HCT116 (cell line): Measurements from ENCODE around the gene WNT9B.

Experiments
- CTCF ChIP-seq, 3 experiments: fragments of 200-600 bp in 1 of 3; sonication (generic) in 1 of 3; IDR thresholded peaks in 2 of 3; conservative IDR thresholded peaks in 1 of 3; 2 replicates each; pipeline ENCODE4 v1.5.1; 2012 to 2017; ENCODE audit warnings: low read depth in 2 of 3, low read length in 2 of 3, antibody characterized with exemption in 1 of 3, borderline replicate concordance in 1 of 3, control low read depth in 1 of 3, mild to moderate bottlenecking in 1 of 3, mixed read lengths in 1 of 3, mixed run types in 1 of 3, moderate library complexity in 1 of 3; ENCODE audit not compliant: insufficient read depth in 1 of 3
- EZH2 ChIP-seq: fragments of 200-600 bp; sonication (generic); IDR thresholded peaks from 2 replicates; pipeline ENCODE4 v1.6.1; 2017; ENCODE audit warnings: antibody characterized with exemption, mixed run types
- EZH2phosphoT487 ChIP-seq: fragments of 200-600 bp; IDR thresholded peaks from 2 replicates; pipeline ENCODE4 v1.6.1; 2018; ENCODE audit warnings: antibody characterized with exemption, borderline replicate concordance
- JUND ChIP-seq: IDR thresholded peaks from 2 replicates; pipeline ENCODE4 v1.6.1; 2012
- POLR2A ChIP-seq: IDR thresholded peaks from 2 replicates; pipeline ENCODE4 v1.7.0; 2011; ENCODE audit warnings: borderline replicate concordance; ENCODE audit not compliant: insufficient read depth, insufficient read length; ENCODE audit errors: extremely low read depth
- POLR2AphosphoS5 ChIP-seq: IDR thresholded peaks from 2 replicates; pipeline ENCODE4 v1.6.1; 2011; ENCODE audit warnings: mild to moderate bottlenecking, low read depth, low read length, moderate library complexity
- SRF ChIP-seq: IDR thresholded peaks from 2 replicates; pipeline ENCODE4 v1.6.1; 2012; ENCODE audit warnings: low read depth
- YY1 ChIP-seq: IDR thresholded peaks from 2 replicates; pipeline ENCODE4 v1.6.1; 2011; ENCODE audit warnings: low read length, low read depth, moderate library complexity, mild to moderate bottlenecking; ENCODE audit not compliant: insufficient replicate concordance; ENCODE audit errors: extremely low read depth
- ZNF274 ChIP-seq: fragments of 200-500 bp; sonication (Bioruptor generic); IDR thresholded peaks from 2 replicates; pipeline ENCODE4 v1.6.1; 2014; ENCODE audit warnings: mild to moderate bottlenecking, low read depth, low read length, inconsistent platforms
- TF ChIP-seq, protein P1 (sequence below): IDR thresholded peaks from 2 replicates; pipeline ENCODE4 v1.6.1; 2012; ENCODE audit warnings: low read depth

DNA sequence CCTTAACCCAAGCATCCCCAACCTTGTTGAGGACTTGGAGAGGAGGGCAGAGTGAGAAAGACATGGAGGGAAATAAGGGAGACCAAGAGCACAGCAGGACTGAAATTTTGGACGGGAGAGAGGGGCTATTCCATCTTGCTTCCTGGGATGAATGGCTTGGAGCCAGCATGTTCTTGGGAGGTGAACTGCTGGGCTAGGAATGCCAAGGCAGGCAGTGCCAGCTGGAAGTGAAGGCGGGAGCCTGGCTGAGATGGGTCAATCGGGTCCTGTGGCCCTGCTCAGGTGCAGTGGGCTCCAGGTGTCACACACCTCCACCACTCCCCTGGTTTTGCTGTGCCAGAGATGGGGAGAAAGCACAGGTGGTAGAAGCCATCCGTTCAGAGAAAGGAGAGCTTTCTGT, 25.5 kb downstream of the WNT9B start:
- TF ChIP-seq ZNF274 (no peak), EZH2 (no peak), JUND (no peak), CTCF (IDR thresholded peaks at IDR 0.05 in 2 of 3, conservative IDR thresholded peaks at IDR 0.05 in 1 of 3; ENCODE audit: borderline replicate concordance in 1 of 3, insufficient read depth in 1 of 3, low read depth in 2 of 3, low read length in 2 of 3) (no peak), POLR2A (no peak), YY1 (no peak), SRF (no peak), POLR2AphosphoS5 (no peak), EZH2phosphoT487 (no peak)
- TF ChIP-seq, protein P1, sequence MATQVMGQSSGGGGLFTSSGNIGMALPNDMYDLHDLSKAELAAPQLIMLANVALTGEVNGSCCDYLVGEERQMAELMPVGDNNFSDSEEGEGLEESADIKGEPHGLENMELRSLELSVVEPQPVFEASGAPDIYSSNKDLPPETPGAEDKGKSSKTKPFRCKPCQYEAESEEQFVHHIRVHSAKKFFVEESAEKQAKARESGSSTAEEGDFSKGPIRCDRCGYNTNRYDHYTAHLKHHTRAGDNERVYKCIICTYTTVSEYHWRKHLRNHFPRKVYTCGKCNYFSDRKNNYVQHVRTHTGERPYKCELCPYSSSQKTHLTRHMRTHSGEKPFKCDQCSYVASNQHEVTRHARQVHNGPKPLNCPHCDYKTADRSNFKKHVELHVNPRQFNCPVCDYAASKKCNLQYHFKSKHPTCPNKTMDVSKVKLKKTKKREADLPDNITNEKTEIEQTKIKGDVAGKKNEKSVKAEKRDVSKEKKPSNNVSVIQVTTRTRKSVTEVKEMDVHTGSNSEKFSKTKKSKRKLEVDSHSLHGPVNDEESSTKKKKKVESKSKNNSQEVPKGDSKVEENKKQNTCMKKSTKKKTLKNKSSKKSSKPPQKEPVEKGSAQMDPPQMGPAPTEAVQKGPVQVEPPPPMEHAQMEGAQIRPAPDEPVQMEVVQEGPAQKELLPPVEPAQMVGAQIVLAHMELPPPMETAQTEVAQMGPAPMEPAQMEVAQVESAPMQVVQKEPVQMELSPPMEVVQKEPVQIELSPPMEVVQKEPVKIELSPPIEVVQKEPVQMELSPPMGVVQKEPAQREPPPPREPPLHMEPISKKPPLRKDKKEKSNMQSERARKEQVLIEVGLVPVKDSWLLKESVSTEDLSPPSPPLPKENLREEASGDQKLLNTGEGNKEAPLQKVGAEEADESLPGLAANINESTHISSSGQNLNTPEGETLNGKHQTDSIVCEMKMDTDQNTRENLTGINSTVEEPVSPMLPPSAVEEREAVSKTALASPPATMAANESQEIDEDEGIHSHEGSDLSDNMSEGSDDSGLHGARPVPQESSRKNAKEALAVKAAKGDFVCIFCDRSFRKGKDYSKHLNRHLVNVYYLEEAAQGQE, result no peak
